Measurements from ENCODE around the gene EYS.

The EYS gene

DNA sequence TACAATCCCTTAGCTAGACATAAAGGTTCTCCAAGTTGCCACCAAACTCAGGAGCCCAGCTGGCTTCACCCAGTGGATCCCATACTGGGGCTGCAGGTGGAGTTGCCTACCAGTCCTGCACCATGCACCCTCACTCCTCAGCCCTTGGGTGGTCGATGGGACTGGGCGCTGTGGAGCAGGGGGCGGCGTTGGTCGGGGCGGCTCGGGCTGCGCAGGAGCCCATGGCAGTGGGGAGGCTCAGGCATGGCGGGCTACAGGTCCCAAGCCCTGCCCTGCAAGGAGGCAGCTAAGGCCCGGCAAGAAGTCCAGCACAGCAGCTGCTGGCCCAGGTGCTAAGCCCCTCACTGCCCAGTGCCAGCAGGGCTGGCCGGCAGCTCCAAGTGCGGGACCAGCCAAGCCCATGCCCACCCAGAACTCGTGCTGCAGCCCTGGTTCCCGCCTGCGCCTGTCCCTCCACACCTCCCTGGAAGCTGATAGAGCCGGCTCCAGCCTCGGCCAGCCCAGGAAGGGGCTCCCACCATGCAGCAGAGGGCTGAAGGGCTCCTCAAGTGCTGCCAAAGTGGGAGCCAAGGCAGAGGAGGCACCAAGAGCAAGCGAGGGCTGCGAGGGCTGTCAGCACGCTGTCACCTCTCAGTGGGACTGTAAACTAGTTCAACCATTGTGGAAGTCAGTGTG is 1159.3 kb downstream of the EYS start:
- DNase-seq: no peak
- H3K4me2 ChIP-seq (ENCODE audit: low read depth, low read length): no peak overlapping the region
- H3K36me3 ChIP-seq (replicated peaks; ENCODE audit: insufficient read depth, low read length): no peaks in the 10 kb centered on the region
- H3K79me2 ChIP-seq (ENCODE audit: low read length): no peaks in the 10 kb centered on the region
- H3K27me3 ChIP-seq (replicated peaks; ENCODE audit: insufficient read depth, low read length): no peaks in the 10 kb centered on the region
- no peak overlapping the region for H3K9ac ChIP-seq (ENCODE audit: low read length)
- H3K4me3 ChIP-seq (ENCODE audit: low read length): no peak overlapping the region
- H4K20me1 ChIP-seq (ENCODE audit: insufficient read depth, low read length): no peaks in the 10 kb centered on the region
- no peaks in the 10 kb centered on the region for H3K9me3 ChIP-seq (replicated peaks; ENCODE audit: insufficient read depth, low read length)
- H3K9me2 ChIP-seq (replicated peaks; ENCODE audit: insufficient read depth, low read length): no peaks in the 10 kb centered on the region
- no peaks in the 10 kb centered on the region for H3K4me1 ChIP-seq (ENCODE audit: low read length)
- H3F3A ChIP-seq (ENCODE audit: insufficient read depth, low read length): no peaks in the 10 kb centered on the region
- no peak overlapping the region for H2AFZ ChIP-seq (ENCODE audit: low read length)
- TF ChIP-seq, protein P1, sequence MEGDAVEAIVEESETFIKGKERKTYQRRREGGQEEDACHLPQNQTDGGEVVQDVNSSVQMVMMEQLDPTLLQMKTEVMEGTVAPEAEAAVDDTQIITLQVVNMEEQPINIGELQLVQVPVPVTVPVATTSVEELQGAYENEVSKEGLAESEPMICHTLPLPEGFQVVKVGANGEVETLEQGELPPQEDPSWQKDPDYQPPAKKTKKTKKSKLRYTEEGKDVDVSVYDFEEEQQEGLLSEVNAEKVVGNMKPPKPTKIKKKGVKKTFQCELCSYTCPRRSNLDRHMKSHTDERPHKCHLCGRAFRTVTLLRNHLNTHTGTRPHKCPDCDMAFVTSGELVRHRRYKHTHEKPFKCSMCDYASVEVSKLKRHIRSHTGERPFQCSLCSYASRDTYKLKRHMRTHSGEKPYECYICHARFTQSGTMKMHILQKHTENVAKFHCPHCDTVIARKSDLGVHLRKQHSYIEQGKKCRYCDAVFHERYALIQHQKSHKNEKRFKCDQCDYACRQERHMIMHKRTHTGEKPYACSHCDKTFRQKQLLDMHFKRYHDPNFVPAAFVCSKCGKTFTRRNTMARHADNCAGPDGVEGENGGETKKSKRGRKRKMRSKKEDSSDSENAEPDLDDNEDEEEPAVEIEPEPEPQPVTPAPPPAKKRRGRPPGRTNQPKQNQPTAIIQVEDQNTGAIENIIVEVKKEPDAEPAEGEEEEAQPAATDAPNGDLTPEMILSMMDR (IDR thresholded peaks at IDR 0.05; ENCODE audit: low read length): no peak
- no peak for TF ChIP-seq EZH2 (optimal IDR thresholded peaks at IDR 0.05; ENCODE audit: low read depth, low read length)
- TF ChIP-seq EZH2phosphoT487 (IDR thresholded peaks at IDR 0.05; ENCODE audit: low read length): no peak
- no peak overlapping the region for H3K27ac ChIP-seq (ENCODE audit: low read length)

- H3F3A ChIP-seq (ENCODE audit: insufficient read depth, low read length): no peaks in the 10 kb centered on the region
- H3K79me2 ChIP-seq (ENCODE audit: low read length): no peaks in the 10 kb centered on the region
- H2AFZ ChIP-seq (ENCODE audit: low read length): no peak overlapping the region
- no peaks in the 10 kb centered on the region for H3K9me3 ChIP-seq (replicated peaks; ENCODE audit: insufficient read depth, low read length)
- no peak overlapping the region for H3K4me3 ChIP-seq (ENCODE audit: low read length)
- H4K20me1 ChIP-seq (ENCODE audit: insufficient read depth, low read length): no peaks in the 10 kb centered on the region
- H3K36me3 ChIP-seq (replicated peaks; ENCODE audit: insufficient read depth, low read length): no peaks in the 10 kb centered on the region
- no peak overlapping the region for H3K27ac ChIP-seq (ENCODE audit: low read length)
- no peaks in the 10 kb centered on the region for H3K9me2 ChIP-seq (replicated peaks; ENCODE audit: insufficient read depth, low read length)
- DNase-seq: no peak
- no peaks in the 10 kb centered on the region for H3K4me1 ChIP-seq (ENCODE audit: low read length)
- no peak overlapping the region for H3K4me2 ChIP-seq (ENCODE audit: low read depth, low read length)
- no peaks in the 10 kb centered on the region for H3K27me3 ChIP-seq (replicated peaks; ENCODE audit: insufficient read depth, low read length)
- H3K9ac ChIP-seq (ENCODE audit: low read length): no peak overlapping the region
- TF ChIP-seq, protein P1 (IDR thresholded peaks at IDR 0.05; ENCODE audit: low read length): no peak
Observed at GRCh38 chr6:64539917-64540316, 1167.1 kb downstream of the EYS start.

DNA sequence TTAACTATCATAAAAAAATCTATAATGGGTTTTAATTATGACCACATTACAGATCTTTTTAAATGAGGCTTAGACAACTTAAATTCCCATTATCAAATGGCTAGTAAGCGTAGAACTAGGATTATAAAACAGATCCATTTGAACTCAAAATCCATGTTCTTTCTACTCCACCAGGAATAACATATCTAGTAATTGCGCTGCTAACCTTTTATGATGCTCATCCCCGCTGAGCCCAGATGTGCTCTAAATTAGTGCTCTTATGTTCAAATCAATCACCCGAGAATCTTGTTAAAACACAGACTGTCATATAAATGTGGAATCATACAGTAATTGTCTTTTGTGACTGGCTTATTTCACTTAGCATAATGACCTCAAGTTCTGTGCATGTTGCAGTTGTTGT is 1168.3 kb downstream of the EYS start:
- H3K9me2 ChIP-seq (replicated peaks; ENCODE audit: insufficient read depth, low read length): no peaks in the 10 kb centered on the region
- H3K27ac ChIP-seq (ENCODE audit: low read length): no peak overlapping the region
- no peaks in the 10 kb centered on the region for H3F3A ChIP-seq (ENCODE audit: insufficient read depth, low read length)
- no peak overlapping the region for H3K9ac ChIP-seq (ENCODE audit: low read length)
- no peak overlapping the region for H3K4me2 ChIP-seq (ENCODE audit: low read depth, low read length)
- H4K20me1 ChIP-seq (ENCODE audit: insufficient read depth, low read length): no peaks in the 10 kb centered on the region
- TF ChIP-seq EZH2phosphoT487 (IDR thresholded peaks at IDR 0.05; ENCODE audit: low read length) (no peak), EZH2 (optimal IDR thresholded peaks at IDR 0.05; ENCODE audit: low read depth, low read length) (no peak)
- TF ChIP-seq, protein P1 (IDR thresholded peaks at IDR 0.05; ENCODE audit: low read length): no peak
- no peaks in the 10 kb centered on the region for H3K9me3 ChIP-seq (replicated peaks; ENCODE audit: insufficient read depth, low read length)
- no peaks in the 10 kb centered on the region for H3K27me3 ChIP-seq (replicated peaks; ENCODE audit: insufficient read depth, low read length)
- DNase-seq: no peak
- no peaks in the 10 kb centered on the region for H3K36me3 ChIP-seq (replicated peaks; ENCODE audit: insufficient read depth, low read length)
- no peaks in the 10 kb centered on the region for H3K4me1 ChIP-seq (ENCODE audit: low read length)
- H2AFZ ChIP-seq (ENCODE audit: low read length): no peak overlapping the region
- no peak overlapping the region for H3K4me3 ChIP-seq (ENCODE audit: low read length)
- no peaks in the 10 kb centered on the region for H3K79me2 ChIP-seq (ENCODE audit: low read length)

Data from MM.1S (cell line).